Activated CD4-positive, alpha-beta memory T cell treated with anti-CD3 and anti-CD28 coated beads, Interleukin-2, amount 10 ng/mL, durations not matched to agents 7 days and 5 days (primary cell): ENCODE results near the gene CDC25A. TPM values are rescaled to one million over a fixed set of nuclear protein-coding genes. Genes with fewer than 3 reads are reported as not detected.

Experiments used
- CTCF ChIA-PET: fragments of 350-600 bp; sonication (Branson Sonifier 250); formaldehyde crosslinking; loops from one replicate; lab custom pipeline; 2021; ENCODE audit warnings: antibody characterized with exemption, inconsistent platforms; lab: Charles Lee
- POLR2A ChIA-PET: fragments of 350-600 bp; sonication (Branson Sonifier 250); formaldehyde crosslinking; loops from one replicate; lab custom pipeline; 2021; ENCODE audit warnings: antibody characterized with exemption; lab: Charles Lee
- DNase-seq: peaks from one replicate; pipeline ENCODE4 v3.0.0-alpha.2; 2020
- H3K27ac Mint-ChIP-seq: one replicate; pipeline ENCODE4 v1.8.0; 2021; ENCODE audit warnings: mild to moderate bottlenecking, mixed read lengths
- H3K27me3 Mint-ChIP-seq: one replicate; pipeline ENCODE4 v1.8.0; 2021; ENCODE audit warnings: mixed read lengths
- H3K36me3 Mint-ChIP-seq: one replicate; pipeline ENCODE4 v1.8.0; 2021; ENCODE audit warnings: low read depth, mixed read lengths
- H3K4me1 Mint-ChIP-seq: one replicate; pipeline ENCODE4 v1.8.0; 2021; ENCODE audit warnings: mixed read lengths
- H3K4me3 Mint-ChIP-seq: one replicate; pipeline ENCODE4 v1.8.0; 2021; ENCODE audit warnings: mild to moderate bottlenecking, mixed read lengths
- H3K9me3 Mint-ChIP-seq: one replicate; pipeline ENCODE4 v1.8.0; 2021; ENCODE audit warnings: mixed read lengths
- total RNA-seq, 2 experiments: library from RNA; stranded (reverse); gene quantifications; one replicate each; pipeline ENCODE4 v1.2.3, GENCODE V29; 2021

Gene CDC25A
- total RNA-seq, 2 experiments from 2014 or later = 19.6 to 20.1 TPM

GRCh38 chr3:48151807-48152427, 36.3 kb downstream of the CDC25A start:
- H3K27me3 Mint-ChIP-seq = no peaks in the 10 kb centered on the region
- H3K36me3 Mint-ChIP-seq = no peaks in the 10 kb centered on the region
- no peaks in the 10 kb centered on the region for H3K9me3 Mint-ChIP-seq
- CTCF ChIA-PET = interaction anchor here (0.7 to 2.7 kb wide), 15 partner anchors 9 to 630 kb away, joined by 3 to 19 read pairs (median 3); no protein-coding TSS in a partner anchor
- POLR2A ChIA-PET = interaction anchor here (1.2 to 2.5 kb wide), 2 partner anchors 63 to 327 kb away, joined by 3 to 7 read pairs; no protein-coding TSS in a partner anchor
- H3K4me1 Mint-ChIP-seq = no peaks in the 10 kb centered on the region
- H3K27ac Mint-ChIP-seq = no peak overlapping the region
- H3K4me3 Mint-ChIP-seq = no peak overlapping the region
- no peak for DNase-seq

GRCh38 chr3:48151058-48151806, 37.0 kb downstream of the CDC25A start:
- POLR2A ChIA-PET = interaction anchor here (0.5 to 2.5 kb wide), 3 partner anchors 62 to 326 kb away, joined by 3 to 7 read pairs (median 4); no protein-coding TSS in a partner anchor
- no peak overlapping the region for H3K27ac Mint-ChIP-seq
- CTCF ChIA-PET = interaction anchor here (0.6 to 2.7 kb wide), 17 partner anchors 9 to 328 kb away, joined by 3 to 19 read pairs (median 3); no protein-coding TSS in a partner anchor

GRCh38 chr3:48143992-48144391, 44.2 kb downstream of the CDC25A start:
- Mint-ChIP-seq H3K27me3 (no peaks in the 10 kb centered on the region), H3K36me3 (no peaks in the 10 kb centered on the region), H3K4me1 (no peaks in the 10 kb centered on the region), H3K9me3 (no peaks in the 10 kb centered on the region), H3K27ac (no peak overlapping the region), H3K4me3 (no peak overlapping the region)
- ChIA-PET POLR2A (no interaction called here), CTCF (no interaction called here)
- no peak for DNase-seq

More at GRCh38 chr3:48151058-48151806, 37.0 kb downstream of the CDC25A start:
- no peaks in the 10 kb centered on the region for H3K4me1 Mint-ChIP-seq
- no peaks in the 10 kb centered on the region for H3K9me3 Mint-ChIP-seq
- no peak overlapping the region for H3K4me3 Mint-ChIP-seq
- no peaks in the 10 kb centered on the region for H3K27me3 Mint-ChIP-seq
- H3K36me3 Mint-ChIP-seq = no peaks in the 10 kb centered on the region
- DNase-seq = peak; percentile 72

- Mint-ChIP-seq H3K4me3 (no peak overlapping the region), H3K4me1 (no peaks in the 10 kb centered on the region), H3K27me3 (no peaks in the 10 kb centered on the region), H3K9me3 (no peaks in the 10 kb centered on the region), H3K27ac (no peak overlapping the region), H3K36me3 (no peaks in the 10 kb centered on the region)
- POLR2A ChIA-PET = no interaction called here
- no peak for DNase-seq
- CTCF ChIA-PET = interaction anchor here (1.5 kb wide), 1 partner anchor 8 kb away, joined by 6 read pairs; no protein-coding TSS in a partner anchor
These were observed 44.6 kb downstream of the CDC25A start for GRCh38 chr3:48143567-48143966.

GRCh38 chr3:48142316-48142870, 45.8 kb downstream of the CDC25A start:
- no peak for DNase-seq
- Mint-ChIP-seq H3K4me1 (no peaks in the 10 kb centered on the region), H3K27me3 (no peaks in the 10 kb centered on the region), H3K27ac (no peak overlapping the region), H3K9me3 (no peaks in the 10 kb centered on the region), H3K36me3 (no peaks in the 10 kb centered on the region), H3K4me3 (no peak overlapping the region)
- ChIA-PET CTCF (interaction anchor here (0.6 to 1.5 kb wide), 2 partner anchors 9 to 623 kb away, joined by 3 to 6 read pairs; no protein-coding TSS in a partner anchor), POLR2A (no interaction called here)

GRCh38 chr3:48141604-48142137, 46.5 kb downstream of the CDC25A start:
- Mint-ChIP-seq H3K4me1 (no peaks in the 10 kb centered on the region), H3K9me3 (no peaks in the 10 kb centered on the region), H3K4me3 (no peak overlapping the region), H3K36me3 (no peaks in the 10 kb centered on the region), H3K27ac (no peak overlapping the region), H3K27me3 (no peaks in the 10 kb centered on the region)
- ChIA-PET POLR2A (no interaction called here), CTCF (interaction anchor here (1.0 kb wide), 1 partner anchor 10 kb away, joined by 4 read pairs; no protein-coding TSS in a partner anchor)
- no peak for DNase-seq

- Mint-ChIP-seq H3K27me3 (no peaks in the 10 kb centered on the region), H3K36me3 (no peaks in the 10 kb centered on the region), H3K9me3 (no peaks in the 10 kb centered on the region), H3K4me3 (no peak overlapping the region), H3K27ac (no peak overlapping the region), H3K4me1 (peaks cover 3% of the 10 kb centered on the region)
- no peak for DNase-seq
- ChIA-PET POLR2A (no interaction called here), CTCF (interaction anchor here (1.0 kb wide), 1 partner anchor 10 kb away, joined by 4 read pairs; no protein-coding TSS in a partner anchor)
These were observed 47.1 kb downstream of the CDC25A start for GRCh38 chr3:48140936-48141603.

GRCh38 chr3:48140336-48140757, 47.9 kb downstream of the CDC25A start:
- no peak for DNase-seq
- H3K27ac Mint-ChIP-seq = no peak overlapping the region
- no peak overlapping the region for H3K4me3 Mint-ChIP-seq
- no peaks in the 10 kb centered on the region for H3K36me3 Mint-ChIP-seq
- peaks cover 3% of the 10 kb centered on the region for H3K4me1 Mint-ChIP-seq
- ChIA-PET CTCF (no interaction called here), POLR2A (no interaction called here)
- no peaks in the 10 kb centered on the region for H3K9me3 Mint-ChIP-seq
- no peaks in the 10 kb centered on the region for H3K27me3 Mint-ChIP-seq

- Mint-ChIP-seq H3K27ac (no peak overlapping the region), H3K27me3 (no peaks in the 10 kb centered on the region), H3K36me3 (no peaks in the 10 kb centered on the region), H3K4me3 (no peak overlapping the region), H3K4me1 (peaks cover 3% of the 10 kb centered on the region), H3K9me3 (no peaks in the 10 kb centered on the region)
- ChIA-PET CTCF (no interaction called here), POLR2A (no interaction called here)
- DNase-seq = no peak
These were observed 50.7 kb downstream of the CDC25A start for GRCh38 chr3:48137425-48137999.

GRCh38 chr3:48135552-48136495, 52.4 kb downstream of the CDC25A start:
- no peak overlapping the region for H3K27ac Mint-ChIP-seq
- no peak overlapping the region for H3K4me3 Mint-ChIP-seq
- no peaks in the 10 kb centered on the region for H3K27me3 Mint-ChIP-seq
- no peaks in the 10 kb centered on the region for H3K9me3 Mint-ChIP-seq
- no peak for DNase-seq
- no peaks in the 10 kb centered on the region for H3K36me3 Mint-ChIP-seq
- H3K4me1 Mint-ChIP-seq = peaks cover 3% of the 10 kb centered on the region
- ChIA-PET POLR2A (no interaction called here), CTCF (no interaction called here)

GRCh38 chr3:48130321-48130904, 57.8 kb downstream of the CDC25A start:
- POLR2A ChIA-PET = no interaction called here
- H3K4me3 Mint-ChIP-seq = no peak overlapping the region
- no peak overlapping the region for H3K27ac Mint-ChIP-seq
- no peaks in the 10 kb centered on the region for H3K27me3 Mint-ChIP-seq
- H3K4me1 Mint-ChIP-seq = no peaks in the 10 kb centered on the region
- H3K36me3 Mint-ChIP-seq = no peaks in the 10 kb centered on the region
- H3K9me3 Mint-ChIP-seq = no peaks in the 10 kb centered on the region
- CTCF ChIA-PET = no interaction called here
- no peak for DNase-seq
